Measurements from ENCODE around the gene MCRIP1. TPM values are rescaled to one million over a fixed set of nuclear protein-coding genes. Genes with fewer than 3 reads are reported as not detected.
"Not testable (repeated sequence)": the region's sequence is repeated elsewhere in the genome, so short reads cannot be mapped to it uniquely, and the experiment has no call there.

Gene MCRIP1
- total RNA-seq, 1 donor from 2014 or later: 51.9 TPM

GRCh38 chr17:81840826-81841778 lies 8.0 kb upstream of the MCRIP1 start:
- Mint-ChIP-seq H3K27ac (no peak overlapping the region), H3K36me3 (ENCODE audit: low read depth) (peaks cover 21% of the 10 kb centered on the region), H3K27me3 (no peaks in the 10 kb centered on the region), H3K4me1 (no peaks in the 10 kb centered on the region), H3K9me3 (no peaks in the 10 kb centered on the region), H3K4me3 (no peak overlapping the region)
- intact Hi-C loops (cut with micrococcal nuclease): no loop called here
- no peak for DNase-seq

GRCh38 chr17:81840059-81840458 lies 7.0 kb upstream of the MCRIP1 start:
- H3K27me3 Mint-ChIP-seq; H3K4me1 Mint-ChIP-seq; intact Hi-C loops (cut with micrococcal nuclease); H3K27ac Mint-ChIP-seq; DNase-seq; H3K4me3 Mint-ChIP-seq; H3K9me3 Mint-ChIP-seq: not testable (repeated sequence)
- H3K36me3 Mint-ChIP-seq (ENCODE audit: low read depth): peaks cover 15% of the 10 kb centered on the region

- Mint-ChIP-seq H3K27ac (no peak overlapping the region), H3K27me3 (no peaks in the 10 kb centered on the region), H3K9me3 (no peaks in the 10 kb centered on the region), H3K4me3 (no peak overlapping the region), H3K36me3 (ENCODE audit: low read depth) (peaks cover 8% of the 10 kb centered on the region), H3K4me1 (no peaks in the 10 kb centered on the region)
- intact Hi-C loops (cut with micrococcal nuclease): no loop called here
- no peak for DNase-seq
Observed at GRCh38 chr17:81839301-81839700, 6.2 kb upstream of the MCRIP1 start.

- no peak overlapping the region for H3K27ac Mint-ChIP-seq
- no peaks in the 10 kb centered on the region for H3K9me3 Mint-ChIP-seq
- H3K4me3 Mint-ChIP-seq: no peak overlapping the region
- intact Hi-C loops (cut with micrococcal nuclease): no loop called here
- DNase-seq: no peak
- no peaks in the 10 kb centered on the region for H3K27me3 Mint-ChIP-seq
- H3K4me1 Mint-ChIP-seq: peaks cover under 1% of the 10 kb centered on the region
- peaks cover 5% of the 10 kb centered on the region for H3K36me3 Mint-ChIP-seq (ENCODE audit: low read depth)
Observed at GRCh38 chr17:81838753-81839255, 5.7 kb upstream of the MCRIP1 start.

- H3K27ac Mint-ChIP-seq: no peak overlapping the region
- H3K9me3 Mint-ChIP-seq: no peaks in the 10 kb centered on the region
- no peak overlapping the region for H3K4me3 Mint-ChIP-seq
- H3K27me3 Mint-ChIP-seq: no peaks in the 10 kb centered on the region
- intact Hi-C loops (cut with micrococcal nuclease): no loop called here
- peaks cover 3% of the 10 kb centered on the region for H3K4me1 Mint-ChIP-seq
- H3K36me3 Mint-ChIP-seq (ENCODE audit: low read depth): no peaks in the 10 kb centered on the region
- no peak for DNase-seq
Observed at GRCh38 chr17:81837641-81838040, 4.5 kb upstream of the MCRIP1 start.

- H3K27ac Mint-ChIP-seq: peak within 1 kb of the TSS; percentile 87
Observed at GRCh38 chr17:81834831-81835267, 1.8 kb upstream of the MCRIP1 start, which contains the start of gene PPP1R27. Gene PPP1R27, minus strand, starts transcription at chr17:81835050. Its CDS starts 97 bp downstream, at chr17:81834953.

GRCh38 chr17:81833921-81834830 lies 1.1 kb upstream of the MCRIP1 start:
- H3K27me3 Mint-ChIP-seq: no peaks in the 10 kb centered on the region
- DNase-seq: no peak
- peaks cover 19% of the 10 kb centered on the region for H3K4me1 Mint-ChIP-seq
- peak overlapping the region; percentile 86 for H3K4me3 Mint-ChIP-seq
- H3K9me3 Mint-ChIP-seq: no peaks in the 10 kb centered on the region
- intact Hi-C loops (cut with micrococcal nuclease): loop anchor here (2.0 kb wide), 1 partner anchor 93 kb away; the partner anchor contains the start of gene MAFG
- peak overlapping the region; percentile 87 for H3K27ac Mint-ChIP-seq
- peaks cover 4% of the 10 kb centered on the region for H3K36me3 Mint-ChIP-seq (ENCODE audit: low read depth)

More at GRCh38 chr17:81834831-81835267, 1.8 kb upstream of the MCRIP1 start, which contains the start of gene PPP1R27:
- intact Hi-C loops (cut with micrococcal nuclease): no loop called here
- H3K4me3 Mint-ChIP-seq: peak within 1 kb of the TSS; percentile 86
- peaks cover 4% of the 10 kb centered on the region for H3K36me3 Mint-ChIP-seq (ENCODE audit: low read depth)
- peaks cover 19% of the 10 kb centered on the region for H3K4me1 Mint-ChIP-seq
- H3K9me3 Mint-ChIP-seq: no peaks in the 10 kb centered on the region
- no peaks in the 10 kb centered on the region for H3K27me3 Mint-ChIP-seq
- no peak for DNase-seq

- no peak for DNase-seq
- peaks cover 4% of the 10 kb centered on the region for H3K36me3 Mint-ChIP-seq (ENCODE audit: low read depth)
- intact Hi-C loops (cut with micrococcal nuclease): loop anchor here (1.0 to 2.0 kb wide), 2 partner anchors 29 to 94 kb away; partner anchors contain the start of gene MAFG
- H3K4me1 Mint-ChIP-seq: peaks cover 19% of the 10 kb centered on the region
- peak overlapping the region; percentile 93 for H3K4me3 Mint-ChIP-seq
- H3K9me3 Mint-ChIP-seq: no peaks in the 10 kb centered on the region
- peak overlapping the region; percentile 94 for H3K27ac Mint-ChIP-seq
- no peaks in the 10 kb centered on the region for H3K27me3 Mint-ChIP-seq
Observed at GRCh38 chr17:81832608-81833159, 407 bp downstream of the MCRIP1 start.

GRCh38 chr17:81831957-81832607 lies 1.0 kb downstream of the MCRIP1 start:
- peaks cover 4% of the 10 kb centered on the region for H3K36me3 Mint-ChIP-seq (ENCODE audit: low read depth)
- H3K27me3 Mint-ChIP-seq: no peaks in the 10 kb centered on the region
- intact Hi-C loops (cut with micrococcal nuclease): loop anchor here (1.0 to 2.0 kb wide), 2 partner anchors 29 to 95 kb away; partner anchors contain the start of gene MAFG
- peak; percentile 82 for DNase-seq
- no peaks in the 10 kb centered on the region for H3K9me3 Mint-ChIP-seq
- peak overlapping the region; percentile 93 for H3K4me3 Mint-ChIP-seq
- peak overlapping the region; percentile 94 for H3K27ac Mint-ChIP-seq
- peaks cover 19% of the 10 kb centered on the region for H3K4me1 Mint-ChIP-seq

- Mint-ChIP-seq H3K27ac (peak overlapping the region; percentile 94), H3K4me3 (peak overlapping the region; percentile 93), H3K9me3 (no peaks in the 10 kb centered on the region), H3K36me3 (ENCODE audit: low read depth) (peaks cover 4% of the 10 kb centered on the region), H3K4me1 (peaks cover 19% of the 10 kb centered on the region), H3K27me3 (no peaks in the 10 kb centered on the region)
- intact Hi-C loops (cut with micrococcal nuclease): no loop called here
- peak; percentile 66 for DNase-seq
Observed at GRCh38 chr17:81831563-81831956, 1.5 kb downstream of the MCRIP1 start.

GRCh38 chr17:81829858-81830257 lies 3.2 kb downstream of the MCRIP1 start:
- Mint-ChIP-seq H3K36me3 (ENCODE audit: low read depth) (peaks cover 4% of the 10 kb centered on the region), H3K27me3 (no peaks in the 10 kb centered on the region), H3K4me3 (no peak overlapping the region), H3K9me3 (no peaks in the 10 kb centered on the region), H3K27ac (no peak overlapping the region), H3K4me1 (peaks cover 22% of the 10 kb centered on the region)
- intact Hi-C loops (cut with micrococcal nuclease): no loop called here
- no peak for DNase-seq

GRCh38 chr17:81828656-81829055 lies 4.4 kb downstream of the MCRIP1 start:
- DNase-seq: no peak
- Mint-ChIP-seq H3K36me3 (ENCODE audit: low read depth) (peaks cover 4% of the 10 kb centered on the region), H3K27ac (no peak overlapping the region), H3K9me3 (no peaks in the 10 kb centered on the region), H3K4me3 (no peak overlapping the region), H3K4me1 (peaks cover 21% of the 10 kb centered on the region), H3K27me3 (no peaks in the 10 kb centered on the region)
- intact Hi-C loops (cut with micrococcal nuclease): no loop called here

Data from activated CD4-positive, alpha-beta T cell treated with anti-CD3 and anti-CD28 coated beads, Interleukin-2, amount 10 ng/mL, durations not matched to agents 24 days and 14 days (primary cell).